Measurements from ENCODE around the gene LAMB4.

Gene LAMB4

DNA sequence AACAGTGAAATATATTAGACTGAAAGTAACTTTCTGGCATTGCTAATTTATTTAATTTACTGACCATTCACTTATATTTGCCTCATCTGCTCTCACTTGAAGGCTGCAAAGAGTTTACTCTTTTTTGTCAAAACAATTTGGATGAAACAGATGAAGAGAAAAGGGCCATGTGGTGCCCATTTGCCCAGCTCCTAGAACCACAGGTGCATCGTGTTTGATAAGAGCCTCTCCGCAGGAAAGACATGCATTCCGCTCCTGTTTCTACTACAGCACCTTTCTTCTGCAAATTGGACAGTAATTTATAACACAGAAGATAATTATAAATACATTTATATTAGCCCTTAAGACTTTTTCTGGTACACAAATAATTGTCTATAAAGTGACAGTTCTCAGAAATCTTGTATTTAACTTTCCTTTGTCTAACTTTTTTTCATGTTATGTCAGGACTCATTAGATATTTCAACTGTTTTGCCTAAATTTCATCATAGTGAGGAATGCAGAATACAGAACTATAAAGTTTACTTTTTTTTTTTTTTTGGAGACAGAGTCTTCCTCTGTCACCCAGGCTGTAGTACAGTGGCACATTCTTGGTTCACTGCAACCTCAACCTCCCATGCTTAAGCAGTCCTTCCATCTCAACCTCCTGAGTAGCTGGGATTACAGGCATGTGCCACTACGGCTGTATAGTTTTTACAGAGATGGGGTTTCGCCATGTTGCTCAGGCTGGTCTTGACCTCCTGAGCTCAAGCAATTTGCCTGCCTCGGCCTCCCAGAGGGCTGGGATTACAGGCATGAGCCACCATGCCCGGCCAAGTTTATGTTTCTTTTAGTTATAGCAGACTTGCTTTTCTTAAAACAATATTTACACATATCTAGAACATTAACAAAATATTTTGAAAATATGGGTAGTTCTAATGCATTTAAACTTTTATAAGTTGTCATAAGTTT lies 869 bp downstream of the LAMB4 start:
- TF ChIP-seq, protein P1, sequence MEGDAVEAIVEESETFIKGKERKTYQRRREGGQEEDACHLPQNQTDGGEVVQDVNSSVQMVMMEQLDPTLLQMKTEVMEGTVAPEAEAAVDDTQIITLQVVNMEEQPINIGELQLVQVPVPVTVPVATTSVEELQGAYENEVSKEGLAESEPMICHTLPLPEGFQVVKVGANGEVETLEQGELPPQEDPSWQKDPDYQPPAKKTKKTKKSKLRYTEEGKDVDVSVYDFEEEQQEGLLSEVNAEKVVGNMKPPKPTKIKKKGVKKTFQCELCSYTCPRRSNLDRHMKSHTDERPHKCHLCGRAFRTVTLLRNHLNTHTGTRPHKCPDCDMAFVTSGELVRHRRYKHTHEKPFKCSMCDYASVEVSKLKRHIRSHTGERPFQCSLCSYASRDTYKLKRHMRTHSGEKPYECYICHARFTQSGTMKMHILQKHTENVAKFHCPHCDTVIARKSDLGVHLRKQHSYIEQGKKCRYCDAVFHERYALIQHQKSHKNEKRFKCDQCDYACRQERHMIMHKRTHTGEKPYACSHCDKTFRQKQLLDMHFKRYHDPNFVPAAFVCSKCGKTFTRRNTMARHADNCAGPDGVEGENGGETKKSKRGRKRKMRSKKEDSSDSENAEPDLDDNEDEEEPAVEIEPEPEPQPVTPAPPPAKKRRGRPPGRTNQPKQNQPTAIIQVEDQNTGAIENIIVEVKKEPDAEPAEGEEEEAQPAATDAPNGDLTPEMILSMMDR (IDR thresholded peaks at IDR 0.05; ENCODE audit: low read depth, low read length) = no peak
- Histone ChIP-seq H3K36me3 (no peaks in the 10 kb centered on the region), H3K27me3 (no peaks in the 10 kb centered on the region), H3K4me3 (ENCODE audit: low read depth, low read length) (no peak overlapping the region), H3K4me1 (no peaks in the 10 kb centered on the region; the same call in 1 of the 2 replicates), H3K9me3 (no peaks in the 10 kb centered on the region)
- no peak for DNase-seq

DNA sequence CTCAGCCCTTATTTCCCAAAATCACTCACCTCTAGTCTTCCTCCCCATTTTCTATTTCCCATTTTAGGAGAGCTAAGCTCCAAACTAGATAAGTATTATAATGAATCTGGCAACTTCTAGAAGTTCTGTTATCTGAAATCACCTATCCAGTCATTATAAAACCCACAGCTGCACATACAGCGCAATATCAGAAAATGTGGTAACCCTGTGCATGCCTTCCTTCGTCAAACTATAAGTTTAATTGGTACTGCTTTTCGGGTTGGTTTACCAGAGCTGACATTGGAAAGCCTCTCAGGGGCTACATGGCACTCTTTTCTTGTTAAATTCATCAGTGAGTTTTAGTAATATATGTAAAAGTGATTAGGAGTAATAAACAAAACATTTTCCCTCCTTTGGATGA lies 1.6 kb downstream of the LAMB4 start:
- Histone ChIP-seq H3K27me3 (no peaks in the 10 kb centered on the region), H3K4me1 (no peaks in the 10 kb centered on the region; the same call in 1 of the 2 replicates), H3K4me3 (ENCODE audit: low read depth, low read length) (no peak overlapping the region), H3K9me3 (no peaks in the 10 kb centered on the region), H3K36me3 (no peaks in the 10 kb centered on the region)
- TF ChIP-seq, protein P1 (IDR thresholded peaks at IDR 0.05; ENCODE audit: low read depth, low read length) = no peak
- DNase-seq = no peak

DNA sequence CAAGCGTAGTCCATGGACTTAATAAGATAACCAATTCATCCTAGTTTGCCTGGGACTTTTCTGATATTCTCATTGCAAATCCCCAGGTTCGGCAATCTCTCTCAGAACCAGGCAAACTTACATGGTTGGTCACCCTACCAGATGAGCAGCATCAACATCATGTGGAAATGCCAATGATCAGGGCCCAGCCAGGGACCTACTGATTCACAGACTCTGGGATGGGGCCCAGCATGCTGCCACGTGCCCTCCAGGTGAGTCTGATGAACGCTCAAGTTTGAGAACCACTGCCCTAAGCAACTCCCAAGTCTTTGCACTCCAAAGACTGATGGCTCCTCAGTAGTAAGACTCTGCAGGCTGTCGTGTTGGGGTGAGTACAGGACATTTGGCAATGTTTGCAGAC lies 2.7 kb downstream of the LAMB4 start:
- no peak overlapping the region for H3K4me3 ChIP-seq (ENCODE audit: low read depth, low read length)
- no peaks in the 10 kb centered on the region for H3K36me3 ChIP-seq
- no peaks in the 10 kb centered on the region; the same call in 1 of the 2 replicates for H3K4me1 ChIP-seq
- no peak for DNase-seq
- no peaks in the 10 kb centered on the region for H3K27me3 ChIP-seq
- TF ChIP-seq, protein P1 (IDR thresholded peaks at IDR 0.05; ENCODE audit: low read depth, low read length) = no peak
- H3K9me3 ChIP-seq = no peaks in the 10 kb centered on the region

DNA sequence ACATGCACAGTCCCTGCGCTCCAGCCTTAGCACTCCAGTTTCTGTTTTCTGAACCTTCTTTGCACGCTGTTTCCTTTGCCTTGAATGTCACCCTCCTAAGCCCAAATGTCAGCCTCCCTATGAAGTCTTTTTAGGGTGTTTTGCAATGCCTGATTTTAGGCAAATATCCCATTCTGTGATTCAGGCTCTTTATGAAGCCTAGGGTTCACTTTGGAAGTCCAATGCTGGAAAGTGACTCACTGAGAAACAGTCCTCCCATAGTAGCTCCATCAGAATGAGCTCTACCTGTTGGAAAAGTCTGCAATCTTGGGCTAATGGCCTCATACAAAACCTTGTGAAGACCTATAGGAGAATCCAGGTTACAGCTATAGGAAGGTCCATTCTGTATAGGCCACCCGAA lies 5.3 kb downstream of the LAMB4 start:
- H3K4me1 ChIP-seq = no peaks in the 10 kb centered on the region

DNA sequence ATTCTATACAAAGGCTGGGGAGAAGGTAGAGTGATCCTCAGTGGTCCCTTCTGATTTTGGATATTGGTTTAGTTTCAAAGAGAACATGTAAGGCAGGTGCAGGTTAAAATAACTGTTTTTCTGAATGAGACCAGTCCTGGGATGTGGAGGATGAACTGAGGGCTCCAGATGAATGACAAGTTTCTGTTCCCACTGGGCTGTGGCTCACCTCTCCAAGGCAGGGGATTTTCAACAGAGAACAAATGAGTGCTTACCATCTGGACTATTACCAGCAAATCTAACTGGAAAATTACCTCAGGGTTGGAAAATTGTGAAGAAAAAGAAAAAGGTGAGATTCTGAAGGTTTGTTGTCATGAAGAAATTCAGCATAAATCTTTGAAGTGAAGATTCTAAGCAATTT lies 8.0 kb downstream of the LAMB4 start:
- no peaks in the 10 kb centered on the region for H3K9me3 ChIP-seq
- H3K4me3 ChIP-seq (ENCODE audit: low read depth, low read length) = no peak overlapping the region
- no peaks in the 10 kb centered on the region for H3K36me3 ChIP-seq
- peaks cover 3% of the 10 kb centered on the region; the same call in 1 of the 2 replicates for H3K4me1 ChIP-seq
- H3K27me3 ChIP-seq = no peaks in the 10 kb centered on the region
- TF ChIP-seq, protein P1 (IDR thresholded peaks at IDR 0.05; ENCODE audit: low read depth, low read length) = no peak
- no peak for DNase-seq

More for the DNA sequence above, 5.3 kb downstream of the LAMB4 start:
- no peak overlapping the region for H3K4me3 ChIP-seq (ENCODE audit: low read depth, low read length)
- no peaks in the 10 kb centered on the region for H3K27me3 ChIP-seq
- no peaks in the 10 kb centered on the region for H3K9me3 ChIP-seq
- no peak for DNase-seq
- H3K36me3 ChIP-seq = no peaks in the 10 kb centered on the region
- TF ChIP-seq, protein P1 (IDR thresholded peaks at IDR 0.05; ENCODE audit: low read depth, low read length) = no peak

DNA sequence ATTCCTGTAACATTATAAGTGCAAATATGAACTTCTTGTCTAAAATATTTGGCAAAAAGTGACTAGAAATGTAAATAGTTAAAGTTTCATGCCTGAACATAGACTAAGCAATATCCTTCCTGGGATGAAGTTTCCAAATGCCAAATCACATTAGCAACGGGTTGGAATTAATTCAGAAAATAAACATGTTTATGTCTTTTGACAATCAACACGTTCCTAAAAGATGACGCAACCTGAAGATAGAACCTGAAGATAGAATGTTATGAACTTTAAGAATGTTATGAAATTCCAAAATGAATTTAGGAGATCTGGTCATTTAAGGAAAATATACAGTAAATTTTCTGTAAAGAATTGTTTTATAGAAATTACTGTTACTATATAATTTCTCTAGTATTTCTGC lies 9.2 kb downstream of the LAMB4 start:
- Histone ChIP-seq H3K36me3 (no peaks in the 10 kb centered on the region), H3K9me3 (no peaks in the 10 kb centered on the region), H3K27me3 (no peaks in the 10 kb centered on the region), H3K4me3 (ENCODE audit: low read depth, low read length) (no peak overlapping the region), H3K4me1 (peaks cover 3% of the 10 kb centered on the region; the same call in 1 of the 2 replicates)
- DNase-seq = no peak
- TF ChIP-seq, protein P1 (IDR thresholded peaks at IDR 0.05; ENCODE audit: low read depth, low read length) = no peak
